GM23248 (cell line): ENCODE measurements around the gene PLA2G5. TPM values are rescaled to one million over a fixed set of nuclear protein-coding genes. Genes with fewer than 3 reads are reported as not detected.

Source experiments
- DNase-seq: peaks from one replicate; pipeline ENCODE4 v3.0.0-alpha.2; 2015
- H2AFZ ChIP-seq: fragments of 200-600 bp; sonication (generic); 2 replicates; pipeline ENCODE4 v1.6.1; 2016; ENCODE audit warnings: antibody characterized with exemption
- H3F3A ChIP-seq: fragments of 200-600 bp; sonication (generic); 2 replicates; pipeline ENCODE4 v1.6.1; 2016; ENCODE audit warnings: mild to moderate bottlenecking, antibody characterized with exemption, mixed run types; ENCODE audit not compliant: insufficient read depth
- H3K27ac ChIP-seq: fragments of 200-600 bp; sonication (generic); 2 replicates; pipeline ENCODE4 v1.5.1; 2016; ENCODE audit warnings: mild to moderate bottlenecking
- H3K27me3 ChIP-seq: fragments of 200-600 bp; sonication (generic); replicated peaks from 2 replicates; pipeline ENCODE4 v1.6.1; 2016; ENCODE audit warnings: mild to moderate bottlenecking; ENCODE audit not compliant: insufficient read depth
- H3K36me3 ChIP-seq: fragments of 200-600 bp; sonication (generic); 2 replicates; pipeline ENCODE4 v1.6.1; 2016; ENCODE audit warnings: low read depth, mild to moderate bottlenecking
- H3K4me1 ChIP-seq: fragments of 200-600 bp; sonication (generic); 2 replicates; pipeline ENCODE4 v1.6.1; 2016; ENCODE audit warnings: mild to moderate bottlenecking; ENCODE audit not compliant: insufficient read depth
- H3K4me2 ChIP-seq: fragments of 200-600 bp; sonication (generic); one replicate; pipeline ENCODE4 v1.6.1; 2016; ENCODE audit warnings: mild to moderate bottlenecking; ENCODE audit not compliant: unreplicated experiment
- H3K4me3 ChIP-seq: fragments of 200-600 bp; sonication (generic); 2 replicates; pipeline ENCODE4 v1.5.1; 2016; ENCODE audit warnings: mild to moderate bottlenecking
- H3K79me2 ChIP-seq: fragments of 200-600 bp; sonication (generic); 2 replicates; pipeline ENCODE4 v1.6.1; 2016; ENCODE audit warnings: mild to moderate bottlenecking; ENCODE audit not compliant: insufficient read depth
- H3K9ac ChIP-seq: fragments of 200-600 bp; sonication (generic); 2 replicates; pipeline ENCODE4 v1.6.1; 2016; ENCODE audit warnings: mild to moderate bottlenecking
- H3K9me2 ChIP-seq: fragments of 200-600 bp; sonication (generic); 2 replicates; pipeline ENCODE4 v1.6.1; 2016; ENCODE audit warnings: mixed run types, mild to moderate bottlenecking, moderate library complexity; ENCODE audit not compliant: insufficient read depth
- H3K9me3 ChIP-seq: fragments of 200-600 bp; sonication (generic); one replicate; pipeline ENCODE4 v1.6.1; 2017; ENCODE audit warnings: low read depth
- H4K20me1 ChIP-seq: fragments of 200-600 bp; sonication (generic); 2 replicates; pipeline ENCODE4 v1.6.0; 2016; ENCODE audit not compliant: insufficient read depth
- EZH2 ChIP-seq: fragments of 200-600 bp; sonication (generic); IDR thresholded peaks from 2 replicates; pipeline ENCODE4 v1.6.1; 2018; ENCODE audit warnings: antibody characterized with exemption, mild to moderate bottlenecking; ENCODE audit not compliant: insufficient read depth, poor library complexity, severe bottlenecking
- EZH2phosphoT487 ChIP-seq: fragments of 200-600 bp; sonication (generic); IDR thresholded peaks from 2 replicates; pipeline ENCODE4 v1.6.1; 2018; ENCODE audit warnings: antibody characterized with exemption, moderate library complexity, mild to moderate bottlenecking, low read depth; ENCODE audit not compliant: insufficient read depth
- WGBS, 2 experiments: methylation state at CpG; one replicate each; pipeline ENCODE4 v1.1.6; 2015 to 2017; ENCODE audit warnings: low lambda C conversion rate in 2 of 2, low coverage in 1 of 2; ENCODE audit errors: missing lambda C conversion rate in 2 of 2; 5-methylcytosine and 5-hydroxymethylcytosine counted together
- in situ Hi-C: fragments of 300-500 bp; cut with MboI; formaldehyde crosslinking; loops from 2 replicates; pipeline ENCODE4 v1.15.0; 2020
- polyA plus RNA-seq: library from polyadenylated mRNA; unstranded; fragments of >200 nt; fragmentation: Nextera tagmentation; extraction: Ambion mirVana; gene quantifications from 2 replicates; pipeline ENCODE4 v1.2.1, GENCODE V29; 2016
- total RNA-seq: library from RNA; depleted of rRNA; stranded (reverse); fragments of >200 nt; shearing (Covaris generic); gene quantifications from 2 replicates; pipeline ENCODE4 v1.2.3, GENCODE V29; 2014

PLA2G5 gene
- total and polyA plus RNA-seq, 2 experiments from 2014 or later = 0.16 TPM; not detected in 1

- Histone ChIP-seq H3K4me3 (no peak overlapping the region), H3K9me2 (no peaks in the 10 kb centered on the region), H3K9me3 (no peaks in the 10 kb centered on the region), H3K4me2 (no peak overlapping the region), H3K36me3 (no peaks in the 10 kb centered on the region), H3K4me1 (peaks cover 20% of the 10 kb centered on the region), H3K27ac (no peak overlapping the region), H4K20me1 (no peaks in the 10 kb centered on the region), H3K9ac (no peak overlapping the region), H3F3A (peaks cover 18% of the 10 kb centered on the region), H2AFZ (no peak overlapping the region), H3K79me2 (no peaks in the 10 kb centered on the region), H3K27me3 (no peaks in the 10 kb centered on the region)
- in situ Hi-C loops = no loop called here
- 89 to 96% methylated on average over 4 of the region's 4 CpGs for WGBS, 2 experiments
- no peak for DNase-seq
- TF ChIP-seq EZH2phosphoT487 (no peak), EZH2 (no peak)
These were observed 37.8 kb downstream of the PLA2G5 start for GRCh38 chr1:20107796-20108195.

- Histone ChIP-seq H3K9ac (no peak overlapping the region), H3K36me3 (no peaks in the 10 kb centered on the region), H3K4me2 (no peak overlapping the region), H3K9me3 (no peaks in the 10 kb centered on the region), H3K27me3 (no peaks in the 10 kb centered on the region), H3K4me3 (no peak overlapping the region), H4K20me1 (no peaks in the 10 kb centered on the region), H3K27ac (no peak overlapping the region), H3K9me2 (no peaks in the 10 kb centered on the region), H3K79me2 (no peaks in the 10 kb centered on the region), H3K4me1 (peaks cover 13% of the 10 kb centered on the region), H2AFZ (no peak overlapping the region), H3F3A (peaks cover 12% of the 10 kb centered on the region)
- WGBS, 2 experiments = 76 to 80% methylated on average over 5 of the region's 5 CpGs
- no peak for DNase-seq
- in situ Hi-C loops = no loop called here
- TF ChIP-seq EZH2 (no peak), EZH2phosphoT487 (no peak)
These were observed 38.6 kb downstream of the PLA2G5 start for GRCh38 chr1:20108366-20109123.

GRCh38 chr1:20109223-20109856 is 39.3 kb downstream of the PLA2G5 start:
- no peaks in the 10 kb centered on the region for H3K36me3 ChIP-seq
- no peak overlapping the region for H3K9ac ChIP-seq
- H3K4me3 ChIP-seq = no peak overlapping the region
- H3K4me1 ChIP-seq = peaks cover 11% of the 10 kb centered on the region
- H3F3A ChIP-seq = peaks cover 8% of the 10 kb centered on the region; the same call in 1 of the 2 replicates
- no peak overlapping the region for H3K4me2 ChIP-seq
- WGBS, 2 experiments = 85 to 86% methylated on average over 4 of the region's 4 CpGs
- no peaks in the 10 kb centered on the region for H3K27me3 ChIP-seq
- H3K9me2 ChIP-seq = no peaks in the 10 kb centered on the region
- no peaks in the 10 kb centered on the region for H4K20me1 ChIP-seq
- in situ Hi-C loops = no loop called here
- TF ChIP-seq EZH2 (no peak), EZH2phosphoT487 (no peak)
- H2AFZ ChIP-seq = no peak overlapping the region
- no peaks in the 10 kb centered on the region for H3K79me2 ChIP-seq
- no peak for DNase-seq
- no peaks in the 10 kb centered on the region for H3K9me3 ChIP-seq
- no peak overlapping the region for H3K27ac ChIP-seq

- Histone ChIP-seq H2AFZ (peak overlapping the region; percentile 61), H3K9me3 (no peaks in the 10 kb centered on the region), H3K9me2 (no peaks in the 10 kb centered on the region), H3K4me1 (peaks cover 9% of the 10 kb centered on the region), H3K4me3 (no peak overlapping the region), H4K20me1 (no peaks in the 10 kb centered on the region), H3K27ac (peak overlapping the region; percentile 53), H3K9ac (peak overlapping the region; percentile 20; the same call in 1 of the 2 replicates), H3K27me3 (no peaks in the 10 kb centered on the region), H3K79me2 (no peaks in the 10 kb centered on the region), H3K4me2 (peak overlapping the region; percentile 66), H3K36me3 (no peaks in the 10 kb centered on the region), H3F3A (peaks cover 8% of the 10 kb centered on the region; the same call in 1 of the 2 replicates)
- DNase-seq = peak; percentile 98
- no peak for TF ChIP-seq EZH2phosphoT487
- WGBS, 2 experiments = 2 to 3% methylated on average over 12 of the region's 12 CpGs
- in situ Hi-C loops = no loop called here
These were observed 40.7 kb downstream of the PLA2G5 start for GRCh38 chr1:20110679-20111078.
